Spleen (tissue), 7 donors: ENCODE results near the gene STXBP5L.

Experiments
- CTCF ChIP-seq, 11 experiments: fragments of 200-600 bp in 7 of 11; fragments of 450-650 bp in 4 of 11; sonication (generic) in 4 of 11; IDR thresholded peaks in 8 of 11; conservative IDR thresholded peaks in 3 of 11; 1 replicate in 7 of 11; 2 replicates in 4 of 11; pipeline versions ENCODE4 v1.4.0 to v1.8.0; 2016 to 2021; ENCODE audit warnings: antibody characterized with exemption in 11 of 11, inconsistent platforms in 4 of 11, mild to moderate bottlenecking in 1 of 11
- POLR2A ChIP-seq, 3 donors: fragments of 450-650 bp; IDR thresholded peaks; one replicate each; pipeline ENCODE4 v1.5.1; 2017; ENCODE audit warnings: antibody characterized with exemption in 3 of 3, mild to moderate bottlenecking in 1 of 3
- POLR2AphosphoS5 ChIP-seq, 3 donors: sonication (generic); formaldehyde crosslinking; IDR thresholded peaks; one replicate each; pipeline ENCODE4 v1.5.1; 2017; ENCODE audit warnings: antibody characterized with exemption in 3 of 3
- donor health status: DM: no; HTN: no; CAD: no; lungs with moderate emphysema.
- donor health status: DM: no; HTN: no; CAD: no.
- donor health status: DM: no; HTN: no; CAD: no.

GRCh38 chr3:121443456-121443855, 535.5 kb downstream of the STXBP5L start:
- TF ChIP-seq POLR2A (IDR thresholded peaks at IDR 0.05) = no peak
- TF ChIP-seq CTCF (IDR thresholded peaks at IDR 0.05 in 8 of 11, conservative IDR thresholded peaks at IDR 0.05 in 3 of 11) = no peak
- TF ChIP-seq POLR2AphosphoS5 (IDR thresholded peaks at IDR 0.05) = no peak
